Activated CD4-positive, alpha-beta T cell treated with anti-CD3 and anti-CD28 coated beads, Interleukin-10, Interleukin-2, amounts not matched to agents 100 ng/mL and 50 ng/mL, durations not matched to agents 16 hours and 8 hours (primary cell): ENCODE data around the gene GLG1.
A peak's percentile ranks its signal among the peaks of the same experiment; 100 is the strongest.

Source experiments
- DNase-seq: peaks from one replicate; pipeline ENCODE4 v3.0.0-alpha.2; 2020

The GLG1 gene

GRCh38 chr16:74608381-74608780 lies 1.5 kb upstream of the GLG1 start:
- no peak for DNase-seq

GRCh38 chr16:74607962-74608356 lies 1.0 kb upstream of the GLG1 start:
- DNase-seq, result no peak

- DNase-seq, result no peak
These were observed 522 bp upstream of the GLG1 start for GRCh38 chr16:74607310-74607961.

- no peak for DNase-seq
These were observed 981 bp downstream of the GLG1 start for GRCh38 chr16:74605746-74606520.

- no peak for DNase-seq
These were observed 1.6 kb downstream of the GLG1 start for GRCh38 chr16:74605332-74605731.

GRCh38 chr16:74603848-74604247 lies 3.1 kb downstream of the GLG1 start:
- DNase-seq, result no peak

- DNase-seq, result peak; percentile 79
These were observed 5.6 kb downstream of the GLG1 start for GRCh38 chr16:74601126-74601871.

- DNase-seq, result no peak
These were observed 10.3 kb downstream of the GLG1 start for GRCh38 chr16:74596586-74596985.

GRCh38 chr16:74592847-74593246 lies 14.1 kb downstream of the GLG1 start:
- no peak for DNase-seq

- DNase-seq, result no peak
These were observed 14.9 kb downstream of the GLG1 start for GRCh38 chr16:74591876-74592650.

GRCh38 chr16:74586948-74587347 lies 20.0 kb downstream of the GLG1 start:
- DNase-seq, result no peak

- no peak for DNase-seq
These were observed 21.0 kb downstream of the GLG1 start for GRCh38 chr16:74585846-74586443.

GRCh38 chr16:74583926-74584666 lies 22.8 kb downstream of the GLG1 start:
- no peak for DNase-seq

GRCh38 chr16:74582970-74583369 lies 23.9 kb downstream of the GLG1 start:
- DNase-seq, result no peak

GRCh38 chr16:74580833-74581232 lies 26.1 kb downstream of the GLG1 start:
- DNase-seq, result no peak

- no peak for DNase-seq
These were observed 28.1 kb downstream of the GLG1 start for GRCh38 chr16:74578838-74579237.

GRCh38 chr16:74578433-74578832 lies 28.5 kb downstream of the GLG1 start:
- no peak for DNase-seq

- peak; percentile 65 for DNase-seq
These were observed 29.0 kb downstream of the GLG1 start for GRCh38 chr16:74577882-74578366.

- no peak for DNase-seq
These were observed 30.9 kb downstream of the GLG1 start for GRCh38 chr16:74575807-74576643.

- no peak for DNase-seq
These were observed 31.6 kb downstream of the GLG1 start for GRCh38 chr16:74575175-74575806.
